Retinal pigment epithelial cell (primary cell): ENCODE measurements around the gene CNTNAP2.

ENCODE experiments used
- DNase-seq: peaks from one replicate; pipeline ENCODE4 v3.0.0-alpha.2; 2010; ENCODE audit warnings: low read depth
- H3K4me3 ChIP-seq: 2 replicates; pipeline ENCODE4 v1.5.1; 2011; ENCODE audit warnings: mild to moderate bottlenecking, low read length, control low read depth, moderate library complexity
- TF ChIP-seq, protein P1 (sequence below): conservative IDR thresholded peaks from 2 replicates; pipeline ENCODE4 v1.5.1; 2011; ENCODE audit warnings: low read depth, low read length, control low read depth, inconsistent platforms

CNTNAP2 gene

GRCh38 chr7:147978201-147978600 lies 1861.6 kb downstream of the CNTNAP2 start:
- no peak overlapping the region for H3K4me3 ChIP-seq
- TF ChIP-seq, protein P1, sequence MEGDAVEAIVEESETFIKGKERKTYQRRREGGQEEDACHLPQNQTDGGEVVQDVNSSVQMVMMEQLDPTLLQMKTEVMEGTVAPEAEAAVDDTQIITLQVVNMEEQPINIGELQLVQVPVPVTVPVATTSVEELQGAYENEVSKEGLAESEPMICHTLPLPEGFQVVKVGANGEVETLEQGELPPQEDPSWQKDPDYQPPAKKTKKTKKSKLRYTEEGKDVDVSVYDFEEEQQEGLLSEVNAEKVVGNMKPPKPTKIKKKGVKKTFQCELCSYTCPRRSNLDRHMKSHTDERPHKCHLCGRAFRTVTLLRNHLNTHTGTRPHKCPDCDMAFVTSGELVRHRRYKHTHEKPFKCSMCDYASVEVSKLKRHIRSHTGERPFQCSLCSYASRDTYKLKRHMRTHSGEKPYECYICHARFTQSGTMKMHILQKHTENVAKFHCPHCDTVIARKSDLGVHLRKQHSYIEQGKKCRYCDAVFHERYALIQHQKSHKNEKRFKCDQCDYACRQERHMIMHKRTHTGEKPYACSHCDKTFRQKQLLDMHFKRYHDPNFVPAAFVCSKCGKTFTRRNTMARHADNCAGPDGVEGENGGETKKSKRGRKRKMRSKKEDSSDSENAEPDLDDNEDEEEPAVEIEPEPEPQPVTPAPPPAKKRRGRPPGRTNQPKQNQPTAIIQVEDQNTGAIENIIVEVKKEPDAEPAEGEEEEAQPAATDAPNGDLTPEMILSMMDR = no peak
- no peak for DNase-seq

- no peak overlapping the region for H3K4me3 ChIP-seq
- no peak for DNase-seq
- TF ChIP-seq, protein P1 = no peak
Measured at GRCh38 chr7:147978651-147979050, 1862.0 kb downstream of the CNTNAP2 start.

DNA sequence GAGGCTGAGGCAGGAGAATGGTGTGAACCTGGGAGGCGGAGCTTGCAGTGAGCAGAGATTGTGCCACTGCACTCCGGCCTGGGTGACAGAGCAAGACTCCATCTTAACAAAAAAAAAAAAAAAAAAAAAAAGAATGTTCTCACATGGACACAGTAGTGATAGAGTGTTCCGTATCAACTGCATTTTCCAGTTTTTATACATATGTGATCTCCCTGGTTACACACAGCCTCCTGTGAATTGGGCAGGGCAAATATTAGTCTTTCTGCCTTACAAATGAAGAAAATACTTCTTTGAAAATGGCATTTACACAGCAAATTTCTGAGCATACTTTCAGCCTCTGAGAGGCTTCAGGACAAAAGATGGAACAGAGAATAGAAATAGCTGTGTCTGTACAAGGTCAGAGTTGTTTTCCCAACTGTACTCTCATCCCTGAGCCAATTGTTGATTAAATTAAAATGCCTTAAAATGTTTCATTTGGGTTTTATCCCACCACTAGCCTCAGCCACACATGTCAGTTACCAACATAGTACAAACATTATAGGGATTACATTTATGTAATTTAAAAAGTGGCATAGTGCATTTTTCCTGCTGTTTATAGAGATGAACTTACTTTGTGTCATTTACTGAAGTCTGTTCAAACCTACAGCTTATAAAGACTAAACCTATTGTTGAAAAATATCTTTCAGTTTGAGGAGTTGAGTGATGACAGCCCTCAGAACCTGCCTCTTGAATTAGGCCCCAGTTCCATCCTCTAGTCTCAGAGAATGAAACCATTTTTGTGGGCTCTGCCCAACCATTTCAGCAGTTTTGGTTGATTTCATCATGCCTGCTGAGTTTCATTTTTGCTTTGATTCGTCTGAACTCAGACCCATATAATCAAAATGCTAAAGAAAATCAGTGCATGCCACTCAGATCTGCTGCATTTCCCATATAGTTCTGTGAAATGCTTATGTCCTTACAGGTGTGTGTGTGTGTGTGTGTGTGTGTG lies 1864.5 kb downstream of the CNTNAP2 start:
- TF ChIP-seq, protein P1 = no peak

GRCh38 chr7:147982307-147982706 lies 1865.7 kb downstream of the CNTNAP2 start:
- H3K4me3 ChIP-seq = no peak overlapping the region
- DNase-seq = no peak
- TF ChIP-seq, protein P1 = no peak

More for the DNA sequence above, 1864.5 kb downstream of the CNTNAP2 start:
- no peak overlapping the region for H3K4me3 ChIP-seq
- no peak for DNase-seq

GRCh38 chr7:147984265-147984664 lies 1867.7 kb downstream of the CNTNAP2 start:
- H3K4me3 ChIP-seq = no peak overlapping the region
- TF ChIP-seq, protein P1 = no peak
- no peak for DNase-seq

DNA sequence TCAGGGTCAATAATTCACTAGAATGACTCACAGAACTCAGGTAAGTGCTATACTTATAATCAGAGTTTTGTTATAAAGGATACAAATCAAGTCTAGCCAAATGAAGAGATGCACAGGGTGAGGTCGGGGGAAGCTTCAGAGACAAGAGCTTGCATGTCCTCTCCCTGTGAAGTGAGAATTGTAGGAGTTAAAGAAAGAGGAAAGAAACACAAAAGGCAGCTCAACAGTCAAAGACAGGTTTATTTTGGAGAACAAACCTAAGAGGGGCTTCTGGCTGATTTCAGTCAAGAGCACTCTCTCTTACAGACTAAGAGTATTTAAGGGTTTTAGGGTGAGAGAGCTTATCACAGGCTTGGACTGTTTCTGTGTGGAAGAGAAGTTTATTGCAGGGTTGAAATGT lies 1873.5 kb downstream of the CNTNAP2 start:
- no peak for DNase-seq
- no peak overlapping the region for H3K4me3 ChIP-seq
- TF ChIP-seq, protein P1 = no peak

GRCh38 chr7:147990942-147991341 lies 1874.3 kb downstream of the CNTNAP2 start:
- TF ChIP-seq, protein P1 = no peak
- H3K4me3 ChIP-seq = no peak overlapping the region
- no peak for DNase-seq
